GM12801 (cell line): Measurements from ENCODE around the gene CASQ2.

ENCODE experiments used
- TF ChIP-seq, protein P1 (sequence below): IDR thresholded peaks from one replicate; pipeline ENCODE4 v1.5.1; 2011; ENCODE audit warnings: control low read depth; ENCODE audit not compliant: insufficient read length; ENCODE audit errors: extremely low read depth

The CASQ2 gene

DNA sequence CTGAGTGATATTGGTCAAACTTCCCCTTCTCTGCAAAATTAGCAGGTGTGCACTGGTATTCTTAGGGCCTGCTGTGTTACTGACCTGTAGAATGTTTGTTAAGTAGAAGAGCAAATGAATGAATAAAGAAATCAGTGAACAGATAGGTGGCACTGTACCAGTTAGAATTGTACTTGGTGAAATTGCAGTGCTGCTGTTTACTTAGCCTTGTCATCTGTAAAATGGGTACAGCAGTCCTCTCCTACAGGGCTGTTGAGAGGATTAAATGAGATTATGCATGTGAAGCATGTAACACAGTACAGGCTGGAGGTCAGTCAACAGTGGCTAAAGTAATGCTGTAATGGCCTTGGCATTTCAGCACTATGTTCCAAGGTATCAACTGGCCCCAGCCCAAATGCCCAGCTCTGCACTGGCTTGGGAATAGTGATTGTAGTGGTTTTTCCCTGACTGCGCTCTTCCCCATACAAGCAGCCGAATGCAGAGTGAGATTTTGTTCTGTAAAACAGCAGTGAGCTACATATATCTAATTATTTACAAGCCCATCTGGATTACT, 116.2 kb downstream of the CASQ2 start:
- TF ChIP-seq, protein P1, sequence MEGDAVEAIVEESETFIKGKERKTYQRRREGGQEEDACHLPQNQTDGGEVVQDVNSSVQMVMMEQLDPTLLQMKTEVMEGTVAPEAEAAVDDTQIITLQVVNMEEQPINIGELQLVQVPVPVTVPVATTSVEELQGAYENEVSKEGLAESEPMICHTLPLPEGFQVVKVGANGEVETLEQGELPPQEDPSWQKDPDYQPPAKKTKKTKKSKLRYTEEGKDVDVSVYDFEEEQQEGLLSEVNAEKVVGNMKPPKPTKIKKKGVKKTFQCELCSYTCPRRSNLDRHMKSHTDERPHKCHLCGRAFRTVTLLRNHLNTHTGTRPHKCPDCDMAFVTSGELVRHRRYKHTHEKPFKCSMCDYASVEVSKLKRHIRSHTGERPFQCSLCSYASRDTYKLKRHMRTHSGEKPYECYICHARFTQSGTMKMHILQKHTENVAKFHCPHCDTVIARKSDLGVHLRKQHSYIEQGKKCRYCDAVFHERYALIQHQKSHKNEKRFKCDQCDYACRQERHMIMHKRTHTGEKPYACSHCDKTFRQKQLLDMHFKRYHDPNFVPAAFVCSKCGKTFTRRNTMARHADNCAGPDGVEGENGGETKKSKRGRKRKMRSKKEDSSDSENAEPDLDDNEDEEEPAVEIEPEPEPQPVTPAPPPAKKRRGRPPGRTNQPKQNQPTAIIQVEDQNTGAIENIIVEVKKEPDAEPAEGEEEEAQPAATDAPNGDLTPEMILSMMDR, result no peak

DNA sequence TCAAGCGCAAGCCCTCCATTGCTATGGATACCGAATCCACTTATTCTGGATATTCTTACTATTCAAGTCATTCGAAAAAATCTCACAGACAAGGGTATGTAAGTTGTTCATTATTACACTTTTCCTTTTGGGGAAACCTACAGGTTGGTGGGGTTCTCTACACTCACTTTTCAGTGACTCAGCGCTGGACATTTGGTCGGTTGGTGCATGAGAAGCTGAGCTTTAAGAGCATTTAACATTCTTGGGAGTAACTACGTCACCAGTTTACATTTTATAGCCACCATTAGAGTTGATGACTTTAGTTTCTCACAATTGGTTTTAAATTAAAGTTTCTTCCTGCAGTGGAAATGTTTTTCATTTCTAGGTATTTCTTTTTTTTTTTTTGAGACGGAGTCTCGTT, 117.1 kb downstream of the CASQ2 start:
- TF ChIP-seq, protein P1, result no peak

DNA sequence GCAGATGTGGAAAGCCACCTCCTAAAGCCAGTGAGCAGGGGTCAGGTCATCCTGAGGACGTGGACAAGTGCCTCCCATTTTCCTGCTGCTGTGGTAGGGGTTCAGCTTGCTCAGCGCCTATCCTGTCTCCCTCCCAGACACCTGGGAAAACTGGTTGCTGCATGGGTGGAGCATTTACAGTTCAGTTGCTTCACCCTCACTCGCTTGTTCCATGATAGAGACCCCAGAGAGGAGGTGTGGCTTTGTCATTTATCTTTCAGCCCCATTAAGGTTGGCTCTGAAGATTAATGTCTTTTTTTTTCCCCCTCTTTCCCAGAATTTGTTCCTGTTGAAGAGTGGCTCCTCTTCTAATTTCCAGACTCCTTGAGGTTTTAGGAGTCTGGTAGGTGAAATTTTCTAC, 117.6 kb downstream of the CASQ2 start:
- TF ChIP-seq, protein P1, result no peak
